AG04449 (cell line): ENCODE data around the gene SPIRE1.

Source experiments
- CTCF ChIA-PET: fragments of 350-600 bp; formaldehyde crosslinking; extraction: SDS; loops from one replicate; lab custom pipeline; 2021; ENCODE audit warnings: antibody characterized with exemption; lab: Yijun Ruan, JAX
- POLR2A ChIA-PET: fragments of 400-600, 350-600 bp; formaldehyde crosslinking; extraction: SDS; loops from one replicate; lab custom pipeline; 2020; ENCODE audit warnings: antibody characterized with exemption, inconsistent platforms; lab: Yijun Ruan, JAX
- DNase-seq: peaks from one replicate; pipeline ENCODE4 v3.0.0-alpha.2; 2010; ENCODE audit warnings: low read depth, low spot score
- H3K4me3 ChIP-seq: 2 replicates; pipeline ENCODE4 v1.5.1; 2011; ENCODE audit warnings: low read depth, mild to moderate bottlenecking, control low read depth, low read length
- CTCF ChIP-seq: IDR thresholded peaks from one replicate; pipeline ENCODE4 v1.5.1; 2011; ENCODE audit warnings: mild to moderate bottlenecking, moderate library complexity, low read length, control low read depth, inconsistent platforms; ENCODE audit not compliant: insufficient read depth; ENCODE audit errors: missing control alignments

SPIRE1 gene

GRCh38 chr18:12456441-12456840 is 201.5 kb downstream of the SPIRE1 start:
- CTCF ChIA-PET, result no interaction called here

GRCh38 chr18:12455496-12455895 is 202.4 kb downstream of the SPIRE1 start:
- H3K4me3 ChIP-seq, result no peak overlapping the region
- ChIA-PET POLR2A (no interaction called here), CTCF (no interaction called here)
- no peak for DNase-seq
- TF ChIP-seq CTCF, result no peak

More at GRCh38 chr18:12456441-12456840, 201.5 kb downstream of the SPIRE1 start:
- no peak overlapping the region for H3K4me3 ChIP-seq
- no peak for TF ChIP-seq CTCF
- no peak for DNase-seq
- POLR2A ChIA-PET, result no interaction called here

GRCh38 chr18:12452784-12453183 is 205.1 kb downstream of the SPIRE1 start:
- DNase-seq, result no peak
- no peak overlapping the region for H3K4me3 ChIP-seq
- ChIA-PET POLR2A (interaction anchor here (0.7 kb wide), 1 partner anchor 53 kb away, joined by 3 read pairs; no protein-coding TSS in a partner anchor), CTCF (no interaction called here)
- no peak for TF ChIP-seq CTCF

GRCh38 chr18:12451428-12451827 is 206.5 kb downstream of the SPIRE1 start:
- no peak for DNase-seq
- TF ChIP-seq CTCF, result no peak
- no peak overlapping the region for H3K4me3 ChIP-seq
- CTCF ChIA-PET, result no interaction called here
- POLR2A ChIA-PET, result no interaction called here

- ChIA-PET CTCF (no interaction called here), POLR2A (no interaction called here)
- no peak for TF ChIP-seq CTCF
- DNase-seq, result no peak
- no peak overlapping the region for H3K4me3 ChIP-seq
Measured at GRCh38 chr18:12449051-12449785, 208.7 kb downstream of the SPIRE1 start.

- POLR2A ChIA-PET, result interaction anchor here (0.6 kb wide), 1 partner anchor 27 kb away, joined by 3 read pairs; no protein-coding TSS in a partner anchor
Measured at GRCh38 chr18:12445554-12445953, 212.4 kb downstream of the SPIRE1 start.

More at GRCh38 chr18:12445554-12445953, 212.4 kb downstream of the SPIRE1 start:
- CTCF ChIA-PET, result interaction anchor here (1.0 to 1.4 kb wide), 2 partner anchors 54 to 74 kb away, joined by 3 to 6 read pairs; no protein-coding TSS in a partner anchor
- DNase-seq, result no peak
- no peak overlapping the region for H3K4me3 ChIP-seq
- TF ChIP-seq CTCF, result no peak
